ENCODE data around the gene MAPK10.

The MAPK10 gene

GRCh38 chr4:86381431-86381830, 21.6 kb upstream of the MAPK10 start:
- H3K27me3 ChIP-seq (ENCODE audit: control insufficient read depth in 5 of 5, insufficient read depth in 4 of 5, low read length in 5 of 5): no peaks in the 10 kb centered on the region
- H3K36me3 ChIP-seq (ENCODE audit: control insufficient read depth in 5 of 5, insufficient read depth in 5 of 5, low read length in 5 of 5): no peaks in the 10 kb centered on the region
- H3K27ac ChIP-seq (ENCODE audit: low read depth, low read length): no peak overlapping the region
- H3K4me1 ChIP-seq (ENCODE audit: control insufficient read depth in 5 of 5, insufficient read depth in 5 of 5, low read length in 5 of 5): no peaks in the 10 kb centered on the region
- no peak overlapping the region for H3K4me3 ChIP-seq (ENCODE audit: low read depth in 1 of 5, low read length in 5 of 5)
- H3K9ac ChIP-seq (ENCODE audit: low read length in 5 of 5): no peak overlapping the region
- H3K9me3 ChIP-seq (ENCODE audit: control insufficient read depth in 5 of 5, low read length in 5 of 5): peaks cover 0 to 4% (median 0%) of the 10 kb centered on the region in 5 donors

GRCh38 chr4:86380181-86380724, 20.4 kb upstream of the MAPK10 start:
- no peaks in the 10 kb centered on the region for H3K36me3 ChIP-seq (ENCODE audit: control insufficient read depth in 5 of 5, insufficient read depth in 5 of 5, low read length in 5 of 5)
- H3K4me1 ChIP-seq (ENCODE audit: control insufficient read depth in 5 of 5, insufficient read depth in 5 of 5, low read length in 5 of 5): no peaks in the 10 kb centered on the region
- peaks cover 0 to 4% (median 0%) of the 10 kb centered on the region in 5 donors for H3K9me3 ChIP-seq (ENCODE audit: control insufficient read depth in 5 of 5, low read length in 5 of 5)
- H3K27ac ChIP-seq (ENCODE audit: low read depth, low read length): no peak overlapping the region
- no peaks in the 10 kb centered on the region for H3K27me3 ChIP-seq (ENCODE audit: control insufficient read depth in 5 of 5, insufficient read depth in 4 of 5, low read length in 5 of 5)
- H3K4me3 ChIP-seq (ENCODE audit: low read depth in 1 of 5, low read length in 5 of 5): no peak overlapping the region
- no peak overlapping the region for H3K9ac ChIP-seq (ENCODE audit: low read length in 5 of 5)

- no peaks in the 10 kb centered on the region for H3K27me3 ChIP-seq (ENCODE audit: control insufficient read depth in 5 of 5, insufficient read depth in 4 of 5, low read length in 5 of 5)
Observed at GRCh38 chr4:86376850-86377249, 17.0 kb upstream of the MAPK10 start.

GRCh38 chr4:86368433-86368832, 8.6 kb upstream of the MAPK10 start:
- Histone ChIP-seq H3K4me1 (ENCODE audit: control insufficient read depth in 5 of 5, insufficient read depth in 5 of 5, low read length in 5 of 5) (peaks cover 0 to 3% (median 0%) of the 10 kb centered on the region in 5 donors), H3K27me3 (ENCODE audit: control insufficient read depth in 5 of 5, insufficient read depth in 4 of 5, low read length in 5 of 5) (no peaks in the 10 kb centered on the region), H3K36me3 (ENCODE audit: control insufficient read depth in 5 of 5, insufficient read depth in 5 of 5, low read length in 5 of 5) (no peaks in the 10 kb centered on the region), H3K4me3 (ENCODE audit: low read depth in 1 of 5, low read length in 5 of 5) (no peak overlapping the region), H3K9ac (ENCODE audit: low read length in 5 of 5) (no peak overlapping the region), H3K27ac (ENCODE audit: low read depth, low read length) (no peak overlapping the region), H3K9me3 (ENCODE audit: control insufficient read depth in 5 of 5, low read length in 5 of 5) (no peaks in the 10 kb centered on the region)

More at GRCh38 chr4:86376850-86377249, 17.0 kb upstream of the MAPK10 start:
- peaks cover 0 to 4% (median 0%) of the 10 kb centered on the region in 5 donors for H3K9me3 ChIP-seq (ENCODE audit: control insufficient read depth in 5 of 5, low read length in 5 of 5)
- H3K27ac ChIP-seq (ENCODE audit: low read depth, low read length): no peak overlapping the region
- H3K4me1 ChIP-seq (ENCODE audit: control insufficient read depth in 5 of 5, insufficient read depth in 5 of 5, low read length in 5 of 5): no peaks in the 10 kb centered on the region
- H3K9ac ChIP-seq (ENCODE audit: low read length in 5 of 5): no peak overlapping the region
- no peak overlapping the region for H3K4me3 ChIP-seq (ENCODE audit: low read depth in 1 of 5, low read length in 5 of 5)
- no peaks in the 10 kb centered on the region for H3K36me3 ChIP-seq (ENCODE audit: control insufficient read depth in 5 of 5, insufficient read depth in 5 of 5, low read length in 5 of 5)

GRCh38 chr4:86367577-86367976, 7.7 kb upstream of the MAPK10 start:
- Histone ChIP-seq H3K9ac (ENCODE audit: low read length in 5 of 5) (no peak overlapping the region), H3K27ac (ENCODE audit: low read depth, low read length) (no peak overlapping the region), H3K4me1 (ENCODE audit: control insufficient read depth in 5 of 5, insufficient read depth in 5 of 5, low read length in 5 of 5) (peaks cover 0 to 3% (median 0%) of the 10 kb centered on the region in 5 donors), H3K27me3 (ENCODE audit: control insufficient read depth in 5 of 5, insufficient read depth in 4 of 5, low read length in 5 of 5) (no peaks in the 10 kb centered on the region), H3K36me3 (ENCODE audit: control insufficient read depth in 5 of 5, insufficient read depth in 5 of 5, low read length in 5 of 5) (no peaks in the 10 kb centered on the region), H3K4me3 (ENCODE audit: low read depth in 1 of 5, low read length in 5 of 5) (no peak overlapping the region), H3K9me3 (ENCODE audit: control insufficient read depth in 5 of 5, low read length in 5 of 5) (no peaks in the 10 kb centered on the region)

- no peak overlapping the region for H3K27ac ChIP-seq (ENCODE audit: low read depth, low read length)
- no peaks in the 10 kb centered on the region for H3K36me3 ChIP-seq (ENCODE audit: control insufficient read depth in 5 of 5, insufficient read depth in 5 of 5, low read length in 5 of 5)
- H3K4me1 ChIP-seq (ENCODE audit: control insufficient read depth in 5 of 5, insufficient read depth in 5 of 5, low read length in 5 of 5): peaks cover 0 to 3% (median 0%) of the 10 kb centered on the region in 5 donors
- H3K4me3 ChIP-seq (ENCODE audit: low read depth in 1 of 5, low read length in 5 of 5): no peak overlapping the region
- no peaks in the 10 kb centered on the region for H3K9me3 ChIP-seq (ENCODE audit: control insufficient read depth in 5 of 5, low read length in 5 of 5)
- no peaks in the 10 kb centered on the region for H3K27me3 ChIP-seq (ENCODE audit: control insufficient read depth in 5 of 5, insufficient read depth in 4 of 5, low read length in 5 of 5)
- no peak overlapping the region for H3K9ac ChIP-seq (ENCODE audit: low read length in 5 of 5)
Observed at GRCh38 chr4:86366920-86367319, 7.1 kb upstream of the MAPK10 start.

- H3K4me1 ChIP-seq (ENCODE audit: control insufficient read depth in 5 of 5, insufficient read depth in 5 of 5, low read length in 5 of 5): peaks cover 0 to 23% (median 15%) of the 10 kb centered on the region in 5 donors
- no peaks in the 10 kb centered on the region for H3K9me3 ChIP-seq (ENCODE audit: control insufficient read depth in 5 of 5, low read length in 5 of 5)
- no peak overlapping the region for H3K9ac ChIP-seq (ENCODE audit: low read length in 5 of 5)
- no peaks in the 10 kb centered on the region for H3K36me3 ChIP-seq (ENCODE audit: control insufficient read depth in 5 of 5, insufficient read depth in 5 of 5, low read length in 5 of 5)
- no peak overlapping the region for H3K27ac ChIP-seq (ENCODE audit: low read depth, low read length)
- H3K4me3 ChIP-seq (ENCODE audit: low read depth in 1 of 5, low read length in 5 of 5): no peak overlapping the region
- H3K27me3 ChIP-seq (ENCODE audit: control insufficient read depth in 5 of 5, insufficient read depth in 4 of 5, low read length in 5 of 5): no peaks in the 10 kb centered on the region
Observed at GRCh38 chr4:86362510-86362909, 2.7 kb upstream of the MAPK10 start.

- Histone ChIP-seq H3K36me3 (ENCODE audit: control insufficient read depth in 5 of 5, insufficient read depth in 5 of 5, low read length in 5 of 5) (peaks cover 0 to 10% (median 0%) of the 10 kb centered on the region in 5 donors), H3K27me3 (ENCODE audit: control insufficient read depth in 5 of 5, insufficient read depth in 4 of 5, low read length in 5 of 5) (no peaks in the 10 kb centered on the region), H3K27ac (ENCODE audit: low read depth, low read length) (no peak overlapping the region), H3K4me3 (ENCODE audit: low read depth in 1 of 5, low read length in 5 of 5) (no peak overlapping the region), H3K9ac (ENCODE audit: low read length in 5 of 5) (peak overlapping the region in 1 of 5 donors; percentile 41), H3K9me3 (ENCODE audit: control insufficient read depth in 5 of 5, low read length in 5 of 5) (no peaks in the 10 kb centered on the region), H3K4me1 (ENCODE audit: control insufficient read depth in 5 of 5, insufficient read depth in 5 of 5, low read length in 5 of 5) (peaks cover 0 to 23% (median 15%) of the 10 kb centered on the region in 5 donors)
Observed at GRCh38 chr4:86358257-86358656, 1.6 kb downstream of the MAPK10 start.

- H3K27me3 ChIP-seq (ENCODE audit: control insufficient read depth in 5 of 5, insufficient read depth in 4 of 5, low read length in 5 of 5): no peaks in the 10 kb centered on the region
- H3K4me1 ChIP-seq (ENCODE audit: control insufficient read depth in 5 of 5, insufficient read depth in 5 of 5, low read length in 5 of 5): peaks cover 0 to 23% (median 15%) of the 10 kb centered on the region in 5 donors
- no peak overlapping the region for H3K4me3 ChIP-seq (ENCODE audit: low read depth in 1 of 5, low read length in 5 of 5)
- no peak overlapping the region for H3K9ac ChIP-seq (ENCODE audit: low read length in 5 of 5)
- no peak overlapping the region for H3K27ac ChIP-seq (ENCODE audit: low read depth, low read length)
- H3K9me3 ChIP-seq (ENCODE audit: control insufficient read depth in 5 of 5, low read length in 5 of 5): no peaks in the 10 kb centered on the region
- H3K36me3 ChIP-seq (ENCODE audit: control insufficient read depth in 5 of 5, insufficient read depth in 5 of 5, low read length in 5 of 5): peaks cover 0 to 15% (median 0%) of the 10 kb centered on the region in 5 donors
Observed at GRCh38 chr4:86357608-86358007, 2.2 kb downstream of the MAPK10 start.

GRCh38 chr4:86356425-86357210, 3.2 kb downstream of the MAPK10 start:
- Histone ChIP-seq H3K36me3 (ENCODE audit: control insufficient read depth in 5 of 5, insufficient read depth in 5 of 5, low read length in 5 of 5) (peaks cover 0 to 18% (median 0%) of the 10 kb centered on the region in 5 donors), H3K27me3 (ENCODE audit: control insufficient read depth in 5 of 5, insufficient read depth in 4 of 5, low read length in 5 of 5) (no peaks in the 10 kb centered on the region), H3K9ac (ENCODE audit: low read length in 5 of 5) (no peak overlapping the region), H3K27ac (ENCODE audit: low read depth, low read length) (no peak overlapping the region), H3K4me3 (ENCODE audit: low read depth in 1 of 5, low read length in 5 of 5) (no peak overlapping the region), H3K9me3 (ENCODE audit: control insufficient read depth in 5 of 5, low read length in 5 of 5) (no peaks in the 10 kb centered on the region), H3K4me1 (ENCODE audit: control insufficient read depth in 5 of 5, insufficient read depth in 5 of 5, low read length in 5 of 5) (peaks cover 0 to 23% (median 15%) of the 10 kb centered on the region in 5 donors)
